Thyroid gland (tissue), 4 donors: Measurements from ENCODE around the gene LRRC7.

Source experiments
- CTCF ChIP-seq, 6 experiments: fragments of 200-600 bp in 3 of 6; fragments of 450-650 bp in 3 of 6; sonication (generic) in 3 of 6; IDR thresholded peaks; one replicate each; pipeline ENCODE4 v1.5.1; 2016 to 2019; ENCODE audit warnings: antibody characterized with exemption in 6 of 6, mild to moderate bottlenecking in 2 of 6, inconsistent platforms in 1 of 6, moderate library complexity in 1 of 6
- POLR2A ChIP-seq, 2 donors: fragments of 450-650 bp; IDR thresholded peaks; one replicate each; pipeline ENCODE4 v1.6.1; 2017; ENCODE audit warnings: antibody characterized with exemption in 2 of 2, mild to moderate bottlenecking in 2 of 2, moderate library complexity in 1 of 2

GRCh38 chr1:69523461-69523860, 44.3 kb upstream of the LRRC7 start:
- TF ChIP-seq CTCF (IDR thresholded peaks at IDR 0.05) (no peak), POLR2A (IDR thresholded peaks at IDR 0.05) (no peak)
